CD4-positive, alpha-beta memory T cell (primary cell): ENCODE data around the gene EFR3B. TPM values are rescaled to one million over a fixed set of nuclear protein-coding genes. Genes with fewer than 3 reads are reported as not detected.

Experiments used
- CTCF ChIA-PET: fragments of 350-600 bp; sonication (Branson Sonifier 250); formaldehyde crosslinking; loops from one replicate; lab custom pipeline; 2021; ENCODE audit warnings: inconsistent platforms; ENCODE audit not compliant: partially characterized antibody; lab: Charles Lee
- POLR2A ChIA-PET: fragments of 350-600 bp; sonication (Branson Sonifier 250); formaldehyde crosslinking; loops from one replicate; lab custom pipeline; 2021; ENCODE audit not compliant: partially characterized antibody; lab: Charles Lee
- DNase-seq, 5 donors: peaks; one replicate each; pipeline versions ENCODE4 v3.0.0 to v3.0.0-alpha.2; 2020 to 2022; ENCODE audit warnings: mixed read lengths in 1 of 5
- H3K27ac ChIP-seq: one replicate; pipeline ENCODE4 v1.7.0; 2013; ENCODE audit warnings: low read depth, low read length
- H3K27me3 ChIP-seq: 2 replicates; pipeline ENCODE4 v1.7.0; 2013; ENCODE audit warnings: mild to moderate bottlenecking, low read length, moderate library complexity; ENCODE audit not compliant: insufficient read depth
- H3K36me3 ChIP-seq: 2 replicates; pipeline ENCODE4 v1.7.0; 2013; ENCODE audit warnings: mild to moderate bottlenecking, low read length, moderate library complexity; ENCODE audit not compliant: insufficient read depth
- H3K4me1 ChIP-seq: 2 replicates; pipeline ENCODE4 v1.7.0; 2013; ENCODE audit warnings: mild to moderate bottlenecking, low read length, moderate library complexity; ENCODE audit not compliant: insufficient read depth
- H3K4me3 ChIP-seq, 2 donors: one replicate each; pipeline ENCODE4 v1.7.0; 2013; ENCODE audit warnings: low read length in 2 of 2, mild to moderate bottlenecking in 1 of 2
- H3K9me3 ChIP-seq, 2 donors: one replicate each; pipeline ENCODE4 v1.7.0; 2013; ENCODE audit warnings: low read length in 2 of 2, control low read depth in 1 of 2; ENCODE audit not compliant: control insufficient read depth in 1 of 2
- H3K27ac Mint-ChIP-seq, 7 donors: one replicate each; pipeline ENCODE4 v1.8.0; 2020 to 2021; ENCODE audit warnings: mixed read lengths in 7 of 7, mild to moderate bottlenecking in 6 of 7, inconsistent platforms in 3 of 7, moderate library complexity in 3 of 7
- H3K27me3 Mint-ChIP-seq, 2 donors: one replicate each; pipeline ENCODE4 v1.8.0; 2020 to 2021; ENCODE audit warnings: mixed read lengths in 2 of 2
- H3K36me3 Mint-ChIP-seq, 2 donors: one replicate each; pipeline ENCODE4 v1.8.0; 2020 to 2021; ENCODE audit warnings: mixed read lengths in 2 of 2, inconsistent platforms in 1 of 2, mild to moderate bottlenecking in 1 of 2
- H3K4me1 Mint-ChIP-seq, 4 donors: one replicate each; pipeline ENCODE4 v1.8.0; 2020 to 2021; ENCODE audit warnings: mixed read lengths in 4 of 4, mild to moderate bottlenecking in 1 of 4
- H3K4me3 Mint-ChIP-seq, 8 donors: one replicate each; pipeline ENCODE4 v1.8.0; 2020 to 2021; ENCODE audit warnings: mixed read lengths in 8 of 8, mild to moderate bottlenecking in 7 of 8, moderate library complexity in 6 of 8, inconsistent platforms in 3 of 8
- H3K9me3 Mint-ChIP-seq, 8 donors: one replicate each; pipeline ENCODE4 v1.8.0; 2020 to 2021; ENCODE audit warnings: mixed read lengths in 8 of 8, mild to moderate bottlenecking in 5 of 8, inconsistent platforms in 3 of 8, moderate library complexity in 1 of 8
- intact Hi-C: fragments of 100-400 bp; cut with micrococcal nuclease; formaldehyde crosslinking; loops from one replicate; pipeline ENCODE4 v1.15.1; 2023
- polyA plus RNA-seq, 2 donors: library from polyadenylated mRNA; unstranded; fragments of 300-500 nt; fragmentation: Illumina TruSeq; gene quantifications; one replicate each; pipeline ENCODE4 v1.2.3, GENCODE V29; 2021
- total RNA-seq, 2 experiments: library from RNA; stranded (reverse); gene quantifications; one replicate each; pipeline ENCODE4 v1.2.3, GENCODE V29; 2021

Gene EFR3B
- total and polyA plus RNA-seq, 4 experiments from 2014 or later = 0.07 to 0.14 (median 0.12) TPM; not detected in 1

DNA sequence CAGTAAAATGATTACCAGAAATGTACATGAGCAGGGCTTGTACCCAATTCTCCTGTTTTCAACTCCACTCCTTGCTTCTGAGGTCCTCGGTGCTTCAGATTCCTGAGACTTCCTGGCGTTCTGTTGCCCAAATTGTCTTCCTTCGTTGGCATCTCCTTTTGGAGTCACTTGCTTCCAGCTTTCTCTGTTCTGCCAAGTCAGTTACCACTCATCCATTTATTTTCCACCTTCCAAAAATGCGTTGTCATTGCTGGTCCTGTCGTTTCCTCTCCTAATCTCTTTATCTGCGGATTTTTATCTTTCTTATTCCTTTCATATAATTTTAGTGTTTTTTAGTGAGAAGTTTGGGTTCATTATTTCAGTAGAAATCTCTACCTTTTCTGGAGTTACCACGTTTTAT, 18.5 kb upstream of the EFR3B start:
- Histone ChIP-seq H3K27me3 (no peaks in the 10 kb centered on the region), H3K36me3 (no peaks in the 10 kb centered on the region), H3K4me1 (no peaks in the 10 kb centered on the region), H3K4me3 (no peak overlapping the region), H3K27ac (no peak overlapping the region), H3K9me3 (no peaks in the 10 kb centered on the region)
- Mint-ChIP-seq H3K4me3 (no peak overlapping the region), H3K9me3 (no peaks in the 10 kb centered on the region), H3K36me3 (no peaks in the 10 kb centered on the region), H3K4me1 (no peaks in the 10 kb centered on the region), H3K27ac (no peak overlapping the region), H3K27me3 (peaks cover 8 to 16% of the 10 kb centered on the region in 2 donors)
- no peak for DNase-seq
- intact Hi-C loops = no loop called here
- ChIA-PET CTCF (no interaction called here), POLR2A (no interaction called here)

GRCh38 chr2:25025229-25026007, 16.5 kb upstream of the EFR3B start:
- H3K4me1 Mint-ChIP-seq = peaks cover 0 to 5% (median 0%) of the 10 kb centered on the region in 4 donors
- DNase-seq = no peak
- H3K27me3 Mint-ChIP-seq = peaks cover 8 to 16% of the 10 kb centered on the region in 2 donors
- ChIA-PET CTCF (no interaction called here), POLR2A (no interaction called here)
- no peak overlapping the region for H3K4me3 Mint-ChIP-seq
- no peaks in the 10 kb centered on the region for H3K4me1 ChIP-seq
- H3K4me3 ChIP-seq = no peak overlapping the region
- intact Hi-C loops = no loop called here
- H3K36me3 ChIP-seq = no peaks in the 10 kb centered on the region
- H3K27ac ChIP-seq = no peak overlapping the region
- no peaks in the 10 kb centered on the region for H3K9me3 ChIP-seq
- H3K36me3 Mint-ChIP-seq = no peaks in the 10 kb centered on the region
- H3K27me3 ChIP-seq = no peaks in the 10 kb centered on the region
- no peak overlapping the region for H3K27ac Mint-ChIP-seq
- H3K9me3 Mint-ChIP-seq = no peaks in the 10 kb centered on the region

GRCh38 chr2:25026008-25026530, 15.8 kb upstream of the EFR3B start:
- Mint-ChIP-seq H3K4me3 (no peak overlapping the region), H3K27me3 (peaks cover 8 to 16% of the 10 kb centered on the region in 2 donors), H3K36me3 (no peaks in the 10 kb centered on the region), H3K9me3 (no peaks in the 10 kb centered on the region), H3K4me1 (peaks cover 0 to 5% (median 3%) of the 10 kb centered on the region in 4 donors), H3K27ac (no peak overlapping the region)
- ChIA-PET CTCF (no interaction called here), POLR2A (no interaction called here)
- Histone ChIP-seq H3K36me3 (no peaks in the 10 kb centered on the region), H3K27ac (no peak overlapping the region), H3K27me3 (no peaks in the 10 kb centered on the region), H3K9me3 (no peaks in the 10 kb centered on the region), H3K4me1 (no peaks in the 10 kb centered on the region), H3K4me3 (no peak overlapping the region)
- DNase-seq = no peak
- intact Hi-C loops = no loop called here

GRCh38 chr2:25029183-25029554, 12.7 kb upstream of the EFR3B start:
- POLR2A ChIA-PET = no interaction called here
- peaks cover 0 to 5% (median 3%) of the 10 kb centered on the region in 4 donors for H3K4me1 Mint-ChIP-seq

GRCh38 chr2:25030702-25031101, 11.2 kb upstream of the EFR3B start:
- Histone ChIP-seq H3K4me1 (no peaks in the 10 kb centered on the region), H3K9me3 (no peaks in the 10 kb centered on the region), H3K4me3 (no peak overlapping the region), H3K27me3 (no peaks in the 10 kb centered on the region), H3K27ac (no peak overlapping the region), H3K36me3 (no peaks in the 10 kb centered on the region)
- Mint-ChIP-seq H3K9me3 (peaks cover 0 to 4% (median 0%) of the 10 kb centered on the region in 8 donors), H3K27ac (no peak overlapping the region), H3K4me1 (peaks cover 0 to 5% (median 3%) of the 10 kb centered on the region in 4 donors), H3K4me3 (no peak overlapping the region), H3K36me3 (no peaks in the 10 kb centered on the region), H3K27me3 (peaks cover 2 to 8% of the 10 kb centered on the region in 2 donors)
- DNase-seq = no peak
- intact Hi-C loops = no loop called here
- POLR2A ChIA-PET = interaction anchor here (1.5 kb wide), 1 partner anchor 11 kb away, joined by 3 read pairs; the partner anchor contains the start of gene EFR3B
- CTCF ChIA-PET = no interaction called here

More at GRCh38 chr2:25029183-25029554, 12.7 kb upstream of the EFR3B start:
- CTCF ChIA-PET = no interaction called here
- intact Hi-C loops = no loop called here
- H3K27ac ChIP-seq = no peak overlapping the region
- H3K9me3 ChIP-seq = no peaks in the 10 kb centered on the region
- Mint-ChIP-seq H3K36me3 (no peaks in the 10 kb centered on the region), H3K4me3 (no peak overlapping the region), H3K27me3 (peaks cover 1 to 11% of the 10 kb centered on the region in 2 donors), H3K9me3 (peaks cover 0 to 3% (median 0%) of the 10 kb centered on the region in 8 donors), H3K27ac (no peak overlapping the region)
- DNase-seq = no peak
- H3K36me3 ChIP-seq = no peaks in the 10 kb centered on the region
- no peaks in the 10 kb centered on the region for H3K4me1 ChIP-seq
- no peaks in the 10 kb centered on the region for H3K27me3 ChIP-seq
- H3K4me3 ChIP-seq = no peak overlapping the region

DNA sequence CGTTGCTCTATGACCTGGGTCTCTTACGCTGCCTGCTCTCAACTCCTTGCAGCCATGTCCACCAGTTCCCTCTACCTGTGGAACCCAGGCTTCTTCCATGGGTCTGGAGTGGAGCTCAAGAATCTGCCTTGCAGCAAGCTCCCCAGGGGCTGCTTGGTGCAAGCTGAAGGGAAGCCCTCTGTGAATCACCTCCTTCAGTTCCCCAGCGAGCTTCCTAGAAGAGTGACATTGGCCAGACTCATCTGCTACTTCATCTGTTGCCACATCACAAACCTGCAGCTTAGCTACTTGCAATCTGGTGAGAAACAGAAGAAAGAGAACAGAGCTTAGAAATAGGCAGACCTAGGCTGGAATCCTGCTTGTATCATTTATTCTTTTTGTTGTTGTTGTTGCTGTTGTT, 9.8 kb upstream of the EFR3B start:
- H3K36me3 Mint-ChIP-seq = no peaks in the 10 kb centered on the region
- Histone ChIP-seq H3K27ac (no peak overlapping the region), H3K27me3 (no peaks in the 10 kb centered on the region), H3K4me3 (no peak overlapping the region), H3K4me1 (no peaks in the 10 kb centered on the region), H3K36me3 (no peaks in the 10 kb centered on the region), H3K9me3 (no peaks in the 10 kb centered on the region)
- peaks cover 2 to 3% of the 10 kb centered on the region in 2 donors for H3K27me3 Mint-ChIP-seq
- intact Hi-C loops = no loop called here
- peaks cover 0 to 4% (median 0%) of the 10 kb centered on the region in 8 donors for H3K9me3 Mint-ChIP-seq
- H3K27ac Mint-ChIP-seq = peak overlapping the region in 1 of 7 donors; percentile 59
- no peak for DNase-seq
- H3K4me1 Mint-ChIP-seq = peaks cover 0 to 5% (median 3%) of the 10 kb centered on the region in 4 donors
- CTCF ChIA-PET = no interaction called here
- POLR2A ChIA-PET = interaction anchor here (1.5 kb wide), 1 partner anchor 9 kb away, joined by 3 read pairs; the partner anchor contains the start of gene EFR3B
- H3K4me3 Mint-ChIP-seq = no peak overlapping the region

- no peaks in the 10 kb centered on the region for H3K4me1 ChIP-seq
- no peak overlapping the region for H3K4me3 ChIP-seq
- no peak for DNase-seq
- intact Hi-C loops = no loop called here
- Mint-ChIP-seq H3K4me1 (peaks cover 0 to 5% (median 3%) of the 10 kb centered on the region in 4 donors), H3K9me3 (peaks cover 0 to 4% (median 0%) of the 10 kb centered on the region in 8 donors), H3K27ac (peak overlapping the region in 1 of 7 donors; percentile 1), H3K4me3 (no peak overlapping the region), H3K36me3 (no peaks in the 10 kb centered on the region), H3K27me3 (peaks cover 0 to 2% of the 10 kb centered on the region in 2 donors)
- H3K36me3 ChIP-seq = no peaks in the 10 kb centered on the region
- CTCF ChIA-PET = no interaction called here
- POLR2A ChIA-PET = no interaction called here
- H3K27me3 ChIP-seq = no peaks in the 10 kb centered on the region
- no peaks in the 10 kb centered on the region for H3K9me3 ChIP-seq
- no peak overlapping the region for H3K27ac ChIP-seq
These were observed 9.0 kb upstream of the EFR3B start for GRCh38 chr2:25032901-25033300.
